Ishikawa (cell line): ENCODE results near the gene NRG3.

Experiments
- TCF12 ChIP-seq: IDR thresholded peaks from 2 replicates; pipeline ENCODE4 v1.6.1; 2012; ENCODE audit warnings: low read depth
- TEAD4 ChIP-seq: IDR thresholded peaks from 2 replicates; pipeline ENCODE4 v1.6.1; 2012
- ZBTB7A ChIP-seq: IDR thresholded peaks from 2 replicates; pipeline ENCODE4 v1.6.1; 2012; ENCODE audit warnings: low read depth

NRG3 gene

DNA sequence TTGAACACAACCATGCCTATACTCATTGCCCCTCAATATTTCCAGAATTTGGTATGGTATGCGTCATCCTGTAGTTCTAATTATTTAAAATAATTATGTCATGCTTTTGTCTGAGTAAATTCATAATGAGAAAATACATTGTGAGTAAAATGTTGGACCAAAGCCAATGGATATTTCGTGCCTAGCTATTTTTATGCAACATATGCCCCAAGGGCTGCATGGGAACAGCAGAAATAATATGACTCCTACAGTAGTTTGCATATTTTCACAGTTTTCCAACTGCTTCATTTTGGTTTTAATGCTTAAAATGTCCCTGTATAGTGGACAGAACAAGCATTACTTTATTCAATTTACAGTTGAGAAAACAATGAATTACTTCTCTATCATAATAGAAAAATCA is 1148.7 kb downstream of the NRG3 start:
- TF ChIP-seq TEAD4 (no peak), TCF12 (no peak), ZBTB7A (no peak)
